DMS153 treated with DMSO at 0.1 percent for 48 hours (cell line): ENCODE results near the gene SPAG6.
"Not testable (repeated sequence)": the region's sequence is repeated elsewhere in the genome, so short reads cannot be mapped to it uniquely, and the experiment has no call there.

Experiments used
- DNase-seq: peaks from one replicate; lab custom pipeline; 2025; ENCODE audit not compliant: unreplicated experiment; lab: John Stamatoyannopoulos, UW

SPAG6 gene

DNA sequence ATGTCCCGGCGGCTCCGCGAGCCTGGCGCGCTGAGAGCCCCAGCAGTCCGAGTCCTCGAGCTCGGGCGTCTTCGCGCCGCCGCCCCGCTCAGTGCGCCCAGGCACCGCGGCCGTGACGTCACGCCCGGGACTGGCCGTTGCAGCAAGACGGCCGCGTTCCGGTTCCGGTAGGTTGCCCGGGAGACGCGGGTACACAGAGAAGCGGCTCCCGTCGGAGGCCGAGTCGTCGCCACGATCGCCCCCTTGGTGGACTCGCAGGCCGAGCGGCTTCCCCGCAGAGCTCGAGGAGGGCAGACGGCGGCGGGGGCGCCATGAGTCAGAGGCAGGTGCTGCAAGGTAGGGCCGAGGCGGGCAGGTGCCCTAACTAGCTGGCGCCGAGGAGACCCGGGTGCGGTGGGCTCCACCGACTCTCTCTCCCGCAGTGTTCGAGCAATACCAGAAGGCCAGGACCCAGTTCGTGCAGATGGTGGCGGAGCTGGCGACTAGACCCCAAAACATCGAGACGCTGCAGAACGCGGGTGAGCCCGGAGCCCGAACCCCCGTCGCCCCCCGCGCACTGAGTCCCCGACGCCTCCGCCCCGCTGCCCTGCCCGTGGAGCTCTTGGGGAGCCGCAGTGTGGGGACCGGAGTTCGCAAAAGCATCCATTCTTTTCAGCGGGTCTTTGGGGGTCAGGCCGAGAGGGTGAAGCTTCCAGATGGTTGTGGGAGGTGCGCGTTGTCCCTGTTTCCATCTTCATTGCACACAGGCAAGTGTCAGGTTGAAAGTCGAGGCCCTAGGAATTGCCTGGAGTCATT is at the start of gene SPAG6:
Gene SPAG6, plus strand, starts transcription at position 196 of the 795 bp plus-strand sequence. Its CDS starts 116 bp downstream, at position 312.
- peak; percentile 10 for DNase-seq

- no peak for DNase-seq
Measured at GRCh38 chr10:22301193-22301592, 44.1 kb upstream of the SPAG6 start.

DNA sequence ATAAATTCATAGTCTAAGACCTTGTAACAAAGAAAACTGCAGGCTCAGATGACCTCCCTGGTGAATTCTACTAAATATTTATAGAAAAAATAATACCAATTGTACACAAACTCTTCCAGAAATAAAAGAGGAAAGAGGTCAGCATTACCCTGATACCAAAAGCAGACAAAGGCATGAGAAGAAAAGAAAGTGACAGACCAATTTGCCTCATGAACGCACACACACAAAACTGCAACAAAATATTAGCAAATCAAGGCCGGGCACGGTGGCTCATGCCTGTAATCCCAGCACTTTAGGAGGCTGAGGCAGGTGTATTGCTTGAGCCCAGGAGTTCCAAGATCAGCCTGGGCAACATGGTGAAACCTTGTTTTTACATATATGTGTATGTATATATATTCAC is 41.8 kb upstream of the SPAG6 start:
- no peak for DNase-seq

DNA sequence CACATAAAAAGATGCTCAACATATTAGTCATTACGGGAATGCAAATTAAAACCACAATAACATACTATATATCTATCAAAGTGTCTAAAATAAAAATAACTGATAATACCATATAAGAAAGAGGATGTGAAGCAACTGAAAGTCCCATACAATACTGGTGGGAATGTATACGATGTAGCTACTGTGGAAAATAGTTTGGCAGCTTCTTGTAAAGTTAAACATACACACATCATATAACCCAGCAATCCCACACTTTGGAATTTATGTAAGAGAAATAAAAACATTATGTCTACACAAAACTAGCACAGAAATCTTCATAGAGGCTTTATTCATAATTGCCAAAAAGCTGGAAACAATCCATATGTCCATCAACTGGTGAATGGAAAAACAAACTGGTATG is 39.6 kb upstream of the SPAG6 start:
- DNase-seq, result no peak

- DNase-seq, result no peak
Measured at GRCh38 chr10:22308390-22308789, 36.9 kb upstream of the SPAG6 start.

GRCh38 chr10:22309180-22310000 is 35.9 kb upstream of the SPAG6 start:
- no peak for DNase-seq

GRCh38 chr10:22310012-22310411 is 35.3 kb upstream of the SPAG6 start:
- DNase-seq, result not testable (repeated sequence)

DNA sequence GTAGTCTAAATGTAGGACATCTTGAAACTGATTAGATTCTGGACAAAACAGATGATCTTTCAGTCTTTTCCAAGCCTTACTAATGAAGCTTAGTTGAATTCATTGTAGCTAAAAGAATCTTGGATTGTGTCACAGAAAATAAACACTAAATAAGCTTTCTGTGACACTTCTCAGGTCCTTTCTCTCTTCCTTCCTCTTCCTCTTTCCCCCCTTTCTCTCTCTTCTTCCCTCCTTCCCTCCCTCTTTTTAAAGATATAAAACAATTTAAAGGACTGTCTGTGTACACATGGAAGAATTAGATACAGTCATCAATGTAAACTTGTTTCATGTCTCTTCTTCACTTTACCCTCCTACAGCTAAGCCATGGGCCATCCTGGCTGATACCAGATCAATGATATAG is 34.4 kb upstream of the SPAG6 start:
- DNase-seq, result no peak

GRCh38 chr10:22314852-22315251 is 30.4 kb upstream of the SPAG6 start:
- no peak for DNase-seq

DNA sequence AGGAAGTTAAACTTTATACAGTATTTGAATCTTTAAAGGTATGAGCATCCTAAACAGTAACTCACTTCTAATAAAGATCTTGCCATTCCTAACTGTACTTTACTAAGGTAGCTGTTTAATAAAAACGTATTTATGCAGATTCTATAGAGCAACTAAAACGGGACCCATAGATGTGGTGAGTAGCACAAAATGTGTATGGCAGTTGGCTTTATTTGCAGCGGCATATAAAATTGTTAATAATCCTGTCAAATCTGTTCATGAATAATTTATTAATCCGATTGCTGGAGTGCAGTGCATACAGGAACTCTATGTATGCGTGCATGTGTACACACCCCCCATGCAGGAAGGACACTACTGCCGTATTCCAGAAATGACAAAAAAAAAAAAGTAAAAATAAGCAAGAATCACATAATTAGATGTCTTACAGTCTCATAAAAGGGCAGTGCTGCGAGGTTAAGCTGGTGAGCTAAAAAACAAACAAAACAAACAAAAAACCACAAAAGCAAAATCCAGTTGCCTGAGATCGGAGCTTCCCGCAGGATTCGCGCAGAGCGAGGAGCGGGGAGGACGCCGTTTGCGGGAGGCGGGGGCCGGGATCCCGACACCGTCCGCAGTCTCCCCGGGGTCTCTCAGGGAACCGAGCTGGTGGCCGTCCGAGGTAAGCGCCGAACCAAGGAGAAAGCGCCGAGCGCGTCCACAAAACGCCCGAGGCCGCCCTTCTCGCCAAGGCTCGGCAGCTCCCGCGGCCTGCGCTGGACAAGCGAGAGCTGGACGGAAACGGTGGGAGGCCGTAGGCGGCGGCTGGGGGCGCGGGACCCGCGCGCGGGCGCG is 29.6 kb upstream of the SPAG6 start:
- peak; percentile 19 for DNase-seq

GRCh38 chr10:22316286-22317075 is 28.8 kb upstream of the SPAG6 start, which contains the start of gene COMMD3:
Gene COMMD3, plus strand, starts transcription at chr10:22316388. Its CDS starts 30 bp downstream, at chr10:22316418.
- DNase-seq, result peak; percentile 24

- DNase-seq, result no peak
Measured at GRCh38 chr10:22317076-22317370, 28.3 kb upstream of the SPAG6 start.

- no peak for DNase-seq
Measured at GRCh38 chr10:22317771-22318565, 27.3 kb upstream of the SPAG6 start.

GRCh38 chr10:22318772-22319171 is 26.5 kb upstream of the SPAG6 start:
- DNase-seq, result no peak

GRCh38 chr10:22319547-22319979 is 25.7 kb upstream of the SPAG6 start:
- no peak for DNase-seq

GRCh38 chr10:22319980-22320558 is 25.2 kb upstream of the SPAG6 start:
- DNase-seq, result no peak

DNA sequence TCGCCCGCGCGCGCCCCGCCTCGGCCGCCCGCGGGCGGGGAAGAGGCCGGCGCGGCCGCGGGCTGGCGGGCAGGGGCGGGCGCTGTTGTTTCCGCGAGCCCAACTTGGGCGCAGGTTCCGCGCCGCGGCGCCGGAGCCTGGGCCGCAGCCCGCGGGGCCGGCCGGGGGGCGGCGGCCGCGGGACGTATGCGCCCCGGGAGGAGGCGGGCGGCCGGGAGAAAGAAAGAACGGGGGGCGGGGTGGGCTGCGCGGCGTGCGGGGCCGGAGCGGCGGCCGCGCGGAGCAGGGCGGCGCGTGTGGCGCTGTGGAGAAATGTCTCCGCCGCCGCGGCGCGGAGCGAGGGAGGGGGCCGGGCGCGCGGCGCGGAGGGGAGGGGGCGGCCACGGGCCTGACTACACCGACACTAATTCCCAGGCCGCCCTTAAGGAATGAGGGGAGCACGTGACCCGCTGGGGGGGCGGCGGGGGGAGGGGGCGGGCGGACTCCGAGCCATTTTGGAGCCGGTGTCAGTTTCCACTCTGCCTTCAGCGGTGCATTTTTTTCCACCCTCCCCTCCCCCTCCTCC is 24.6 kb upstream of the SPAG6 start, which contains the start of gene BMI1:
Gene BMI1, plus strand, starts transcription at position 509 of the 565 bp plus-strand sequence. CDS start 5,351 bp downstream, outside the sequence.
- DNase-seq, result no peak

GRCh38 chr10:22321156-22321923 is 24.0 kb upstream of the SPAG6 start:
- DNase-seq, result no peak
